Endothelial cell of umbilical vein (primary cell): ENCODE results near the gene C1QL2. TPM values are rescaled to one million over a fixed set of nuclear protein-coding genes. Genes with fewer than 3 reads are reported as not detected.

Source experiments
- BruUV-seq: library from RNA; stranded (reverse); fragments of 400-500 nt; replicated peaks from 2 replicates; lab custom pipeline; 2021; lab: Mats Ljungman, UMichigan
- CTCF ChIA-PET: fragments of 300-600, 350-600 bp; sonication (Branson Sonifier 250); formaldehyde crosslinking; loops from one replicate; lab custom pipeline; 2021; ENCODE audit warnings: antibody characterized with exemption, inconsistent platforms; lab: Charles Lee
- POLR2A ChIA-PET: fragments of 300-600, 350-600 bp; sonication (Branson Sonifier 250); formaldehyde crosslinking; loops from one replicate; lab custom pipeline; 2021; ENCODE audit warnings: antibody characterized with exemption, inconsistent platforms; lab: Charles Lee
- DNase-seq: peaks from one replicate; pipeline ENCODE4 v3.0.0-alpha.2; 2011; ENCODE audit warnings: low read depth, low spot score
- FAIRE-seq: peaks from 2 replicates; lab custom pipeline; 2011; peaks lifted over from hg19 to GRCh38; lab: Jason Lieb, UNC
- H2AFZ ChIP-seq: 2 replicates; pipeline ENCODE4 v1.6.0; 2012; ENCODE audit warnings: low read depth, low read length, control low read depth, inconsistent platforms
- H3K27ac ChIP-seq: 2 replicates; pipeline ENCODE4 v1.5.1; 2011; ENCODE audit warnings: low read depth, mild to moderate bottlenecking, control low read depth, low read length, moderate library complexity; ENCODE audit not compliant: insufficient read depth
- H3K27me3 ChIP-seq, 2 experiments: 2 replicates each; pipeline versions ENCODE4 v1.6.0 to v1.6.1; 2011; ENCODE audit warnings: low read length in 2 of 2, mixed read lengths in 1 of 2; ENCODE audit not compliant: control insufficient read depth in 2 of 2, insufficient read depth in 2 of 2
- H3K36me3 ChIP-seq, 2 experiments: 2 replicates in 1 of 2; 3 replicates in 1 of 2; pipeline ENCODE4 v1.5.1; 2011; ENCODE audit warnings: low read length in 2 of 2, mild to moderate bottlenecking in 1 of 2, moderate library complexity in 1 of 2; ENCODE audit not compliant: control insufficient read depth in 2 of 2, insufficient read depth in 2 of 2; ENCODE audit errors: extremely low read depth in 1 of 2
- H3K4me1 ChIP-seq: 3 replicates; pipeline ENCODE4 v1.5.1; 2011; ENCODE audit warnings: mild to moderate bottlenecking, low read length; ENCODE audit not compliant: control insufficient read depth, insufficient read depth; ENCODE audit errors: extremely low read depth
- H3K4me2 ChIP-seq: 2 replicates; pipeline ENCODE4 v1.6.1; 2011; ENCODE audit warnings: low read length, control low read depth, mixed read lengths; ENCODE audit not compliant: insufficient read depth
- H3K4me3 ChIP-seq, 3 experiments: fragments of 200-600 bp in 1 of 3; sonication (generic), shearing (Covaris generic) in 1 of 3; replicated peaks in 1 of 3; 2 replicates each; pipeline ENCODE4 v1.5.1; 2011 to 2016; ENCODE audit warnings: control low read depth in 3 of 3, low read length in 3 of 3, mild to moderate bottlenecking in 2 of 3, inconsistent platforms in 1 of 3, low read depth in 1 of 3, moderate library complexity in 1 of 3; ENCODE audit not compliant: insufficient read depth in 1 of 3
- H3K79me2 ChIP-seq: 2 replicates; pipeline ENCODE4 v1.6.0; 2012; ENCODE audit warnings: low read length, inconsistent platforms; ENCODE audit not compliant: control insufficient read depth, insufficient read depth
- H3K9ac ChIP-seq: replicated peaks from 2 replicates; pipeline ENCODE3; 2011; ENCODE audit warnings: low read length, control low read depth; ENCODE audit not compliant: insufficient read depth; ENCODE audit errors: extremely low read depth
- H3K9me1 ChIP-seq: replicated peaks from 3 replicates; pipeline ENCODE4 v1.6.0; 2011; ENCODE audit warnings: mild to moderate bottlenecking, low read length; ENCODE audit not compliant: control insufficient read depth, insufficient read depth; ENCODE audit errors: extremely low read depth
- H3K9me3 ChIP-seq: replicated peaks from 2 replicates; pipeline ENCODE4 v1.5.1; 2012; ENCODE audit warnings: low read length, inconsistent platforms; ENCODE audit not compliant: control insufficient read depth, insufficient read depth
- H4K20me1 ChIP-seq: replicated peaks from 2 replicates; pipeline ENCODE3; 2011; ENCODE audit warnings: mild to moderate bottlenecking, low read length; ENCODE audit not compliant: control insufficient read depth, insufficient read depth; ENCODE audit errors: extremely low read depth
- EZH2 ChIP-seq: IDR thresholded peaks from 2 replicates; pipeline ENCODE4 v1.6.1; 2012; ENCODE audit warnings: borderline replicate concordance, low read depth, mild to moderate bottlenecking, moderate library complexity, low read length, inconsistent platforms; ENCODE audit not compliant: severe bottlenecking
- FOS ChIP-seq: IDR thresholded peaks from 2 replicates; pipeline ENCODE4 v1.6.1; 2011; ENCODE audit warnings: mild to moderate bottlenecking, low read length, moderate library complexity, borderline replicate concordance; ENCODE audit not compliant: insufficient read depth
- GATA2 ChIP-seq: IDR thresholded peaks from 2 replicates; pipeline ENCODE4 v1.7.0; 2011; ENCODE audit warnings: low read depth, mild to moderate bottlenecking, moderate library complexity, mixed read lengths, low read length; ENCODE audit not compliant: insufficient read length, insufficient read depth
- JUN ChIP-seq: IDR thresholded peaks from 2 replicates; pipeline ENCODE4 v1.6.1; 2011; ENCODE audit warnings: borderline replicate concordance, low read depth; ENCODE audit not compliant: insufficient read length, insufficient read depth
- MYC ChIP-seq: IDR thresholded peaks from one replicate; pipeline ENCODE4 v1.6.1; 2011; ENCODE audit warnings: mild to moderate bottlenecking, low read depth, low read length
- POLR2A ChIP-seq: IDR thresholded peaks from 2 replicates; pipeline ENCODE4 v1.6.1; 2012; ENCODE audit warnings: low read depth, mild to moderate bottlenecking, control low read depth, low read length
- POLR2AphosphoS5 ChIP-seq: IDR thresholded peaks from 2 replicates; pipeline ENCODE4 v1.6.1; 2012; ENCODE audit warnings: low read depth, mild to moderate bottlenecking, control low read depth, low read length, moderate library complexity; ENCODE audit not compliant: insufficient read depth
- dilution Hi-C: fragments of 300-500 bp; cut with MboI; formaldehyde crosslinking; loops from one replicate; pipeline ENCODE4 v1.15.0; 2019; ENCODE audit warnings: low sequenced_read_pairs; ENCODE audit not compliant: extremely low pct_ligation_motif_present
- intact Hi-C: fragments of 100-400 bp; cut with micrococcal nuclease; formaldehyde crosslinking; loops from one replicate; pipeline ENCODE4 v1.10.0; 2022
- polyA plus RNA-seq, 4 experiments: library from polyadenylated mRNA; depleted of rRNA in 3 of 4; stranded (reverse) in 3 of 4; unstranded in 1 of 4; fragments of >200 nt; gene quantifications; 2 replicates each; pipeline versions ENCODE4 v1.2.1 to v1.2.3, GENCODE V29; 2011 to 2012; ENCODE audit warnings: missing spikeins in 1 of 4
- total RNA-seq: library from RNA; stranded (reverse); gene quantifications from 2 replicates; pipeline ENCODE4 v1.2.3, GENCODE V29; 2021
- TF ChIP-seq, protein P1 (sequence below): IDR thresholded peaks from 2 replicates; pipeline ENCODE4 v1.6.1; 2011; ENCODE audit not compliant: insufficient read depth, insufficient read length
- TF ChIP-seq, protein P2 (sequence below), 2 donors: IDR thresholded peaks; 1 replicate in 1 of 2; 2 replicates in 1 of 2; pipeline ENCODE4 v1.5.1; 2011; ENCODE audit warnings: low read length in 2 of 2, mild to moderate bottlenecking in 2 of 2, moderate library complexity in 2 of 2, control low read depth in 1 of 2, inconsistent platforms in 1 of 2, low read depth in 1 of 2; ENCODE audit not compliant: insufficient read depth in 1 of 2; ENCODE audit errors: extremely low read depth in 1 of 2

C1QL2 gene
- total and polyA plus RNA-seq, 2 donors (not counting 3 experiments of a cell fraction or from before 2014, with no cell fraction given), result not detected

DNA sequence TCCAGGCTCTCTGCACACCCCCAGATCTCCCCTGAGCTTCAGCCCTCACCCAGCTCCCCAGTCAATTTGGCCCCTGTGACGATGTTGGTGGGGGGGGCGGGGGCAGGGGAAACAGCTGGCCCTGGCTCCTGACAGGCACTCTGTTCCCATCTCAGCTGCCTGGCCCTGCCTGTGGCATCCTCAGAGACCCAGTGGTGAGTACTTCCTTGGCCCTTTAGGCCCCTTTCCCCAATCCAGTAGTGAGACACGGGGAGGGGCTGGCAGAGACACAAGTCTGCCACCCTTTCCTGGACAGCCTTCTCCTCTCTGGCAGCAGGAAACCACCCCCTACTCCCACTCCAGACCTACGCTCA is 19.3 kb upstream of the C1QL2 start:
- Histone ChIP-seq H2AFZ (no peak overlapping the region), H3K79me2 (no peaks in the 10 kb centered on the region), H3K9me1 (no peaks in the 10 kb centered on the region), H3K9me3 (no peaks in the 10 kb centered on the region), H3K27ac (no peak overlapping the region), H3K36me3 (no peaks in the 10 kb centered on the region), H3K27me3 (no peaks in the 10 kb centered on the region), H3K4me1 (no peaks in the 10 kb centered on the region), H3K9ac (no peak overlapping the region), H4K20me1 (no peaks in the 10 kb centered on the region), H3K4me3 (no peak overlapping the region), H3K4me2 (no peak overlapping the region)
- TF ChIP-seq, protein P1, sequence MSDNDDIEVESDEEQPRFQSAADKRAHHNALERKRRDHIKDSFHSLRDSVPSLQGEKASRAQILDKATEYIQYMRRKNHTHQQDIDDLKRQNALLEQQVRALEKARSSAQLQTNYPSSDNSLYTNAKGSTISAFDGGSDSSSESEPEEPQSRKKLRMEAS, result no peak
- no peak for TF ChIP-seq EZH2
- DNase-seq, result no peak
- intact Hi-C loops (no loop called here), dilution Hi-C loops (no loop called here)
- ChIA-PET CTCF (no interaction called here), POLR2A (no interaction called here)
- FAIRE-seq, result no peak
- BruUV-seq, result no TSS peak

DNA sequence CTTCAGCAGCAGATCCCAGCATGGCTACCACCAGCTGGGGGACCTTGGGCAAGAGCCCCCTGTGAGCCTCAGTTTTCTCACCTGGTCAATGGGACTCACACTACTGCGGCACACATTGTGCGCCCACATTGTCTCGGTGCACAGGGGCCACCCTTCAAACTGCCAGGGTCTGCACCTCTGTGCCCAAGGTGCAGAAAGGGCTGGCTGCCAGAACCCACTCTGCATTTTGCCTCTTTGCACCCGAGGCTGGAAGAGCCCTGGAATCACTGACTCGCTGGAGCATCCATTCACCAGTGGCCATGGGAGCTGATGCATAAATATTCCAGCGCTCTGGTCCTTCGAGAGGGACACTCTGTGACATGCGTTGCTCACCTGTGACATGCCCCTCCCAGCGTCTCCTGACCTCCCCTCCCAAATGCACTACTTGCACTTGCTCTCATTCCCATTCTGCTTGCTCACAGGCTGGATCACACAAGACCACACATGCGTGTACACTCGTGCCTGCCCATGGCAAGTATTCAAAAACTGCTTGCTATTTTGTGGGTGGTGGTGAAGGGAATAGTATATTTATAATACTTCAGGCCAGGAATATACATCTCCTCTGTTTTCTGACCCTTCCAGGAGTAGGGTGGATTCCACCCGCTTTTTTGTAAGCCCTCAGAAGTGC is 18.8 kb upstream of the C1QL2 start:
- DNase-seq, result no peak
- no peak overlapping the region for H3K27ac ChIP-seq

More for the DNA sequence above, 18.8 kb upstream of the C1QL2 start:
- POLR2A ChIA-PET, result no interaction called here
- H3K27me3 ChIP-seq, result no peaks in the 10 kb centered on the region
- no peaks in the 10 kb centered on the region for H3K9me1 ChIP-seq
- no peak overlapping the region for H3K9ac ChIP-seq
- no peaks in the 10 kb centered on the region for H3K79me2 ChIP-seq
- no peaks in the 10 kb centered on the region for H3K36me3 ChIP-seq
- no peak overlapping the region for H3K4me3 ChIP-seq
- no peak overlapping the region for H3K4me2 ChIP-seq
- H4K20me1 ChIP-seq, result no peaks in the 10 kb centered on the region
- no peaks in the 10 kb centered on the region for H3K4me1 ChIP-seq
- dilution Hi-C loops, result no loop called here
- no peaks in the 10 kb centered on the region for H3K9me3 ChIP-seq
- CTCF ChIA-PET, result no interaction called here
- no peak for FAIRE-seq
- H2AFZ ChIP-seq, result no peak overlapping the region
- TF ChIP-seq POLR2AphosphoS5 (no peak), EZH2 (no peak), GATA2 (no peak), MYC (no peak), JUN (no peak), FOS (no peak), POLR2A (no peak)
- TF ChIP-seq, protein P1, result no peak
- TF ChIP-seq, protein P2, sequence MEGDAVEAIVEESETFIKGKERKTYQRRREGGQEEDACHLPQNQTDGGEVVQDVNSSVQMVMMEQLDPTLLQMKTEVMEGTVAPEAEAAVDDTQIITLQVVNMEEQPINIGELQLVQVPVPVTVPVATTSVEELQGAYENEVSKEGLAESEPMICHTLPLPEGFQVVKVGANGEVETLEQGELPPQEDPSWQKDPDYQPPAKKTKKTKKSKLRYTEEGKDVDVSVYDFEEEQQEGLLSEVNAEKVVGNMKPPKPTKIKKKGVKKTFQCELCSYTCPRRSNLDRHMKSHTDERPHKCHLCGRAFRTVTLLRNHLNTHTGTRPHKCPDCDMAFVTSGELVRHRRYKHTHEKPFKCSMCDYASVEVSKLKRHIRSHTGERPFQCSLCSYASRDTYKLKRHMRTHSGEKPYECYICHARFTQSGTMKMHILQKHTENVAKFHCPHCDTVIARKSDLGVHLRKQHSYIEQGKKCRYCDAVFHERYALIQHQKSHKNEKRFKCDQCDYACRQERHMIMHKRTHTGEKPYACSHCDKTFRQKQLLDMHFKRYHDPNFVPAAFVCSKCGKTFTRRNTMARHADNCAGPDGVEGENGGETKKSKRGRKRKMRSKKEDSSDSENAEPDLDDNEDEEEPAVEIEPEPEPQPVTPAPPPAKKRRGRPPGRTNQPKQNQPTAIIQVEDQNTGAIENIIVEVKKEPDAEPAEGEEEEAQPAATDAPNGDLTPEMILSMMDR (IDR thresholded peaks at IDR 0.05; ENCODE audit: extremely low read depth in 1 of 2, insufficient read depth in 1 of 2, low read depth in 1 of 2, low read length in 2 of 2), result no peak
- BruUV-seq, result no TSS peak
- intact Hi-C loops, result no loop called here
